GM19099 (cell line): ENCODE results near the gene CCSER2.

Experiments
- POLR2A ChIP-seq: IDR thresholded peaks from 3 replicates; pipeline ENCODE4 v1.6.1; 2011; ENCODE audit warnings: low read depth; ENCODE audit not compliant: insufficient read length; ENCODE audit errors: extremely low read depth

CCSER2 gene

GRCh38 chr10:84360637-84361365 lies 32.4 kb downstream of the CCSER2 start:
- no peak for TF ChIP-seq POLR2A

GRCh38 chr10:84365335-84365881 lies 37.0 kb downstream of the CCSER2 start:
- no peak for TF ChIP-seq POLR2A

- no peak for TF ChIP-seq POLR2A
Measured at GRCh38 chr10:84366041-84366440, 37.7 kb downstream of the CCSER2 start.

- TF ChIP-seq POLR2A: no peak
Measured at GRCh38 chr10:84367256-84367655, 38.9 kb downstream of the CCSER2 start.

GRCh38 chr10:84368828-84369227 lies 40.4 kb downstream of the CCSER2 start:
- TF ChIP-seq POLR2A: no peak

GRCh38 chr10:84370283-84370682 lies 41.9 kb downstream of the CCSER2 start:
- no peak for TF ChIP-seq POLR2A

GRCh38 chr10:84371944-84372343 lies 43.6 kb downstream of the CCSER2 start:
- TF ChIP-seq POLR2A: no peak

GRCh38 chr10:84373000-84373399 lies 44.6 kb downstream of the CCSER2 start:
- TF ChIP-seq POLR2A: no peak

GRCh38 chr10:84374455-84374854 lies 46.1 kb downstream of the CCSER2 start:
- no peak for TF ChIP-seq POLR2A

- no peak for TF ChIP-seq POLR2A
Measured at GRCh38 chr10:84375011-84375410, 46.6 kb downstream of the CCSER2 start.

GRCh38 chr10:84375881-84376280 lies 47.5 kb downstream of the CCSER2 start:
- TF ChIP-seq POLR2A: no peak

GRCh38 chr10:84388148-84388547 lies 59.8 kb downstream of the CCSER2 start:
- TF ChIP-seq POLR2A: no peak

- no peak for TF ChIP-seq POLR2A
Measured at GRCh38 chr10:84390364-84390763, 62.0 kb downstream of the CCSER2 start.

GRCh38 chr10:84391326-84391725 lies 62.9 kb downstream of the CCSER2 start:
- TF ChIP-seq POLR2A: no peak

- no peak for TF ChIP-seq POLR2A
Measured at GRCh38 chr10:84392181-84392580, 63.8 kb downstream of the CCSER2 start.

GRCh38 chr10:84395581-84395980 lies 67.2 kb downstream of the CCSER2 start:
- TF ChIP-seq POLR2A: no peak

GRCh38 chr10:84397735-84398144 lies 69.4 kb downstream of the CCSER2 start:
- no peak for TF ChIP-seq POLR2A
